Natural killer cell (primary cell): ENCODE data around the gene MDFI. TPM values are rescaled to one million over a fixed set of nuclear protein-coding genes. Genes with fewer than 3 reads are reported as not detected.

ENCODE experiments used
- ATAC-seq, 3 donors: fragments of 150-1000 bp in 2 of 3; fragments of 200-7000 bp in 1 of 3; cut with Tn5 transposase; 1 replicate in 1 of 3; 2 replicates in 2 of 3; pipeline ENCODE4 v1.10.0; 2021; ENCODE audit warnings: mild to moderate bottlenecking in 2 of 3, moderate library complexity in 2 of 3
- DNase-seq, 2 donors: peaks; one replicate each; pipeline versions ENCODE4 v3.0.0 to v3.0.0-alpha.2; 2013 to 2021; ENCODE audit warnings: mixed read lengths in 1 of 2
- H3K27ac ChIP-seq: one replicate; pipeline ENCODE4 v1.5.1; 2013; ENCODE audit warnings: mild to moderate bottlenecking, low read length
- H3K27me3 ChIP-seq: one replicate; pipeline ENCODE4 v1.6.1; 2013; ENCODE audit warnings: low read length; ENCODE audit not compliant: control insufficient read depth, insufficient read depth
- H3K36me3 ChIP-seq: one replicate; pipeline ENCODE4 v1.6.1; 2013; ENCODE audit warnings: low read length; ENCODE audit not compliant: control insufficient read depth, insufficient read depth
- H3K4me1 ChIP-seq: one replicate; pipeline ENCODE4 v1.6.1; 2013; ENCODE audit warnings: low read length; ENCODE audit not compliant: control insufficient read depth, insufficient read depth
- H3K4me3 ChIP-seq: one replicate; pipeline ENCODE4 v1.5.1; 2013; ENCODE audit warnings: low read length
- H3K9me3 ChIP-seq: one replicate; pipeline ENCODE4 v1.6.1; 2013; ENCODE audit warnings: low read length; ENCODE audit not compliant: control insufficient read depth, insufficient read depth
- H3K27ac Mint-ChIP-seq, 2 donors: one replicate each; pipeline ENCODE4 v1.8.0; 2022; ENCODE audit warnings: mild to moderate bottlenecking in 2 of 2, mixed read lengths in 2 of 2, moderate library complexity in 1 of 2
- H3K27me3 Mint-ChIP-seq, 2 donors: one replicate each; pipeline ENCODE4 v1.8.0; 2022; ENCODE audit warnings: low read depth in 2 of 2, mixed read lengths in 2 of 2
- H3K36me3 Mint-ChIP-seq: one replicate; pipeline ENCODE4 v1.8.0; 2022; ENCODE audit warnings: mixed read lengths
- H3K4me1 Mint-ChIP-seq, 2 donors: one replicate each; pipeline ENCODE4 v1.8.0; 2022; ENCODE audit warnings: mixed read lengths in 2 of 2
- H3K4me3 Mint-ChIP-seq: one replicate; pipeline ENCODE4 v1.8.0; 2022; ENCODE audit warnings: mild to moderate bottlenecking, moderate library complexity, mixed read lengths
- H3K9me3 Mint-ChIP-seq, 2 donors: one replicate each; pipeline ENCODE4 v1.8.0; 2022; ENCODE audit warnings: mixed read lengths in 2 of 2
- WGBS: methylation state at CpG from one replicate; pipeline ENCODE4 v1.1.7; 2013; ENCODE audit warnings: missing lambda C conversion rate; ENCODE audit not compliant: insufficient coverage; 5-methylcytosine and 5-hydroxymethylcytosine counted together
- intact Hi-C: fragments of 100-400 bp; cut with micrococcal nuclease; formaldehyde crosslinking; loops from one replicate; pipeline ENCODE4 v1.14.2; 2022
- total RNA-seq, 4 donors: library from RNA; stranded (reverse); fragments of 120-200 nt in 1 of 4; gene quantifications; one replicate each; pipeline versions ENCODE4 v1.2.3 to v1.2.4, GENCODE V29; 2013 to 2022
- TF ChIP-seq, protein P1 (sequence below): fragments of 200-600 bp; IDR thresholded peaks from one replicate; pipeline ENCODE4 v1.8.0; 2022; ENCODE audit warnings: antibody characterized with exemption

The MDFI gene
- total RNA-seq, 3 donors from 2014 or later (not counting 1 experiment from before 2014, with no cell fraction given): not detected

DNA sequence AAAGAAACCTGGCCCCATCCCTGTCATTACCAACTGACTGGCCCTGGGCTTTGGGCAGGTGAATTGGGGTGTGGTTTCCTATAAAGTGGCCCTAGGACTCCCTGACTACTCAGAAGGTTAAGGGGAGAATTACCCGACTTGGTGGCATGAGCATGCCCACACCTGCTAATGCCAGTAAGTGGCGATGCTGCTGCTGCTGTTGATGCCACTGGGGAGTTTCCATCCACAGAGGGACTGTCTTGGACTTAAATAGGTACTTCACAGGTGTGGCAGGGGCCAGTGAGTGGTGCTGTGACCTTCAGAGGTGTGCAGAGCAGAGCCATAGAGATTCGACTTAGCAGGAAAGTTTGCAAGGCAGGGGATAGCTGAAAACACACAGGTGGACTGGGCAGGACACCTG lies 32.6 kb upstream of the MDFI start:
- Histone ChIP-seq H3K4me1 (peaks cover 7% of the 10 kb centered on the region), H3K9me3 (no peaks in the 10 kb centered on the region), H3K27me3 (no peaks in the 10 kb centered on the region), H3K36me3 (no peaks in the 10 kb centered on the region), H3K4me3 (no peak overlapping the region), H3K27ac (no peak overlapping the region)
- intact Hi-C loops: no loop called here
- ATAC-seq (no peak), DNase-seq (no peak)
- H3K36me3 Mint-ChIP-seq: no peaks in the 10 kb centered on the region
- H3K4me1 Mint-ChIP-seq: peaks cover 6 to 20% of the 10 kb centered on the region in 2 donors
- H3K9me3 Mint-ChIP-seq: no peaks in the 10 kb centered on the region
- H3K27me3 Mint-ChIP-seq: peaks cover 0 to 11% of the 10 kb centered on the region in 2 donors
- no peak overlapping the region for H3K27ac Mint-ChIP-seq
- 76% methylated on average over 3 of the region's 3 CpGs for WGBS
- TF ChIP-seq, protein P1, sequence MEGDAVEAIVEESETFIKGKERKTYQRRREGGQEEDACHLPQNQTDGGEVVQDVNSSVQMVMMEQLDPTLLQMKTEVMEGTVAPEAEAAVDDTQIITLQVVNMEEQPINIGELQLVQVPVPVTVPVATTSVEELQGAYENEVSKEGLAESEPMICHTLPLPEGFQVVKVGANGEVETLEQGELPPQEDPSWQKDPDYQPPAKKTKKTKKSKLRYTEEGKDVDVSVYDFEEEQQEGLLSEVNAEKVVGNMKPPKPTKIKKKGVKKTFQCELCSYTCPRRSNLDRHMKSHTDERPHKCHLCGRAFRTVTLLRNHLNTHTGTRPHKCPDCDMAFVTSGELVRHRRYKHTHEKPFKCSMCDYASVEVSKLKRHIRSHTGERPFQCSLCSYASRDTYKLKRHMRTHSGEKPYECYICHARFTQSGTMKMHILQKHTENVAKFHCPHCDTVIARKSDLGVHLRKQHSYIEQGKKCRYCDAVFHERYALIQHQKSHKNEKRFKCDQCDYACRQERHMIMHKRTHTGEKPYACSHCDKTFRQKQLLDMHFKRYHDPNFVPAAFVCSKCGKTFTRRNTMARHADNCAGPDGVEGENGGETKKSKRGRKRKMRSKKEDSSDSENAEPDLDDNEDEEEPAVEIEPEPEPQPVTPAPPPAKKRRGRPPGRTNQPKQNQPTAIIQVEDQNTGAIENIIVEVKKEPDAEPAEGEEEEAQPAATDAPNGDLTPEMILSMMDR: no peak
- no peak overlapping the region for H3K4me3 Mint-ChIP-seq

DNA sequence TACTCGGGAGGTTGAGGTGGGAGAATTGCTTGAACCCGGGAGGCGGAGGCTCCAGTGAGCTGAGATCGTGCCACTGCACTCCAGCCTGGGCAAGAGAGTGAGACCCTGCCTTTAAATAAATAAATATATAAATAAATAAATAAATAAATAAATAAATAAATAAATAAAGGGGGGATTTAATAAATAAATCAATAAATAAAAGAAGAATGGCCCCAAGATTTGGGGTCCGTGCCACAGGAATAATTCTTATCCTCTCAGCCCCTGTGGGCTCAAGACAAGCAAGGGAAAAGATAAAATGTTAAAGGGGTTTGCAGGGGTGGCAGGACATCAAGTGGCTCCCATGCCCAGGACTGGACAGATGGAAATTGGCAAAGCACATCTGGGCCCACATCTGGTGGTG lies 31.2 kb upstream of the MDFI start:
- no peak for DNase-seq
- Mint-ChIP-seq H3K36me3 (no peaks in the 10 kb centered on the region), H3K4me3 (no peak overlapping the region), H3K9me3 (no peaks in the 10 kb centered on the region), H3K27ac (no peak overlapping the region), H3K4me1 (peaks cover 6 to 20% of the 10 kb centered on the region in 2 donors), H3K27me3 (peaks cover 0 to 11% of the 10 kb centered on the region in 2 donors)
- H3K9me3 ChIP-seq: no peaks in the 10 kb centered on the region
- no peak overlapping the region for H3K4me3 ChIP-seq
- intact Hi-C loops: no loop called here
- no peak for ATAC-seq
- no peak overlapping the region for H3K27ac ChIP-seq
- TF ChIP-seq, protein P1: no peak
- no peaks in the 10 kb centered on the region for H3K36me3 ChIP-seq
- no peaks in the 10 kb centered on the region for H3K27me3 ChIP-seq
- 100% methylated on average over 3 of the region's 5 CpGs for WGBS
- peaks cover 7% of the 10 kb centered on the region for H3K4me1 ChIP-seq

DNA sequence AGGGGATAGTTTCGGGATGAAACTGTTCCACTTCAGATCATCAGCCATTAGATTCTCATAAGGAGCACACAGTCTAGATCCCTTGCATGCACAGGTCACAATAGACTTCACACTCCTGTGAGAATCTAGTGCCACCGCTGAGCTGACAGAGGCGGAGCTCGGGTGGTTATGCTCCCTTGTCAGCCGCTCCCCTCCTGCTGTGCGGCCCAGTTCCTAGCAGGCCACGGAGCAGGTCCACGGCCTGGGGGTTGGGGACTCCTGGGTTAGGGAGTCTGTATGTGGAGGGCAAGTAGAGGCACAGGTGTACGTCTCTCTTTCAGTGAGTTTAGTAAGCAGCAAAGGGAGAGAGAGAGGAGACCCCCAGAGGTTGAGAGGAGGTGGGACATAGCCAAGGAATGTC lies 30.5 kb upstream of the MDFI start:
- intact Hi-C loops: no loop called here
- H3K4me3 Mint-ChIP-seq: no peak overlapping the region
- H3K4me3 ChIP-seq: no peak overlapping the region
- H3K9me3 Mint-ChIP-seq: no peaks in the 10 kb centered on the region
- H3K27me3 ChIP-seq: no peaks in the 10 kb centered on the region
- TF ChIP-seq, protein P1: no peak
- H3K9me3 ChIP-seq: no peaks in the 10 kb centered on the region
- H3K4me1 ChIP-seq: peaks cover 6% of the 10 kb centered on the region
- H3K27ac ChIP-seq: no peak overlapping the region
- no peaks in the 10 kb centered on the region for H3K36me3 Mint-ChIP-seq
- 82% methylated on average over 7 of the region's 9 CpGs for WGBS
- peaks cover 0 to 10% of the 10 kb centered on the region in 2 donors for H3K27me3 Mint-ChIP-seq
- no peaks in the 10 kb centered on the region for H3K36me3 ChIP-seq
- no peak for DNase-seq
- H3K4me1 Mint-ChIP-seq: peaks cover 6 to 19% of the 10 kb centered on the region in 2 donors
- ATAC-seq: no peak
- no peak overlapping the region for H3K27ac Mint-ChIP-seq

DNA sequence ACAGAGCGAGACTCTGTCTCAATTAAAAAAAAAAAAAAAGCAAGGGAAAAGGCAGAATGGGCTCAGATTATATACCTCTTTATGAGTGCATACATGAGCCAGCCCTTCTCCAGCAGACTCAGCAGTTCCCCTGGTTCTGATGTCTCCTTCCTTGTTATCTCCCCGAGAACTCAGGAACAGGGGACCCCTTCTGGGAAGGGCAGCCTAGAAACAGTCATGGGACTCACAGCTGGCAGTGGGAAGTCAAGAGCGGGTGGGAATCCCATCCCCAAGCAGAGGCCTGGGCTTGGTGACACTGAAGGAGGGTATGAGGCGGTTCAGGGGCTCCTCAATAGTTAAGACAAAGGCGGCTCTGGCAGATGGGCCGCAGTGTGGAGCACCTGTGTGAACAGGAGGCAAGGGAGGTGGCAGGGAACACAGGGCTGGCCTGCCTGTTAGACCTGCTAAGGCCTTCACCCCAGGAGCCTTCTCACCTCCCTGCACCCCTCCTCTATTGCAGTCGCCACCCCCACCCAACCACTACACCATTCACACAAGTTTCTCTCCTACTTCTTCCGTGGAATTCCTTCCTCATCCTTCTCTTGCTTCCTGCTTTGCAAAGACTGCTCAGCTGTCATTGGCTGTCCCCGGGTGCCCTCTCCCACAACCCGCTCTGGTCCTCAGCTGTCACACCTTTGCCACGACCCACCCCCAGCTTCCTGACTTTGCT lies 29.7 kb upstream of the MDFI start:
- Mint-ChIP-seq H3K4me3 (no peak overlapping the region), H3K36me3 (no peaks in the 10 kb centered on the region), H3K27me3 (peaks cover 0 to 8% of the 10 kb centered on the region in 2 donors), H3K27ac (no peak overlapping the region), H3K4me1 (peaks cover 6 to 11% of the 10 kb centered on the region in 2 donors), H3K9me3 (no peaks in the 10 kb centered on the region)
- no peaks in the 10 kb centered on the region for H3K9me3 ChIP-seq
- no peak overlapping the region for H3K27ac ChIP-seq
- no peaks in the 10 kb centered on the region for H3K27me3 ChIP-seq
- TF ChIP-seq, protein P1: no peak
- no peaks in the 10 kb centered on the region for H3K36me3 ChIP-seq
- WGBS: 86% methylated on average over 11 of the region's 11 CpGs
- no peaks in the 10 kb centered on the region for H3K4me1 ChIP-seq
- H3K4me3 ChIP-seq: no peak overlapping the region
- intact Hi-C loops: no loop called here
- ATAC-seq (no peak), DNase-seq (no peak)
